ENCODE measurements around the gene FAM229A.

GRCh38 chr1:32394890-32395432, 32.7 kb upstream of the FAM229A start:
- TF ChIP-seq POLR2A (IDR thresholded peaks at IDR 0.05; ENCODE audit: low read length) (no peak), GATA1 (IDR thresholded peaks at IDR 0.05; ENCODE audit: low read depth, low read length) (no peak)
